Neuronal stem cell (in vitro differentiated cells): ENCODE results near the gene HOXD13.
A peak's percentile ranks its signal among the peaks of the same experiment; 100 is the strongest.

Experiments
- DNase-seq: peaks from one replicate; pipeline ENCODE4 v3.0.0-alpha.2; 2013; ENCODE audit warnings: low spot score
- H2AFZ ChIP-seq: one replicate; pipeline ENCODE4 v1.6.1; 2013; ENCODE audit warnings: mild to moderate bottlenecking, low read length, inconsistent platforms
- H2AK5ac ChIP-seq: 2 replicates; pipeline ENCODE4 v1.6.1; 2013; ENCODE audit warnings: low read depth, mild to moderate bottlenecking, inconsistent platforms, low read length, moderate library complexity, mixed read lengths
- H2BK120ac ChIP-seq: 2 replicates; pipeline ENCODE4 v1.6.1; 2013; ENCODE audit warnings: low read depth, mild to moderate bottlenecking, inconsistent platforms, low read length, moderate library complexity, mixed read lengths
- H2BK12ac ChIP-seq: one replicate; pipeline ENCODE4 v1.6.1; 2013; ENCODE audit warnings: low read length, inconsistent platforms
- H2BK15ac ChIP-seq: 2 replicates; pipeline ENCODE4 v1.6.1; 2013; ENCODE audit warnings: mild to moderate bottlenecking, low read length, inconsistent platforms, mixed read lengths
- H2BK5ac ChIP-seq: one replicate; pipeline ENCODE4 v1.6.1; 2013; ENCODE audit warnings: inconsistent platforms, mild to moderate bottlenecking, low read length, moderate library complexity
- H3K14ac ChIP-seq: one replicate; pipeline ENCODE4 v1.6.1; 2013; ENCODE audit warnings: low read length, inconsistent platforms
- H3K18ac ChIP-seq: 2 replicates; pipeline ENCODE4 v1.6.1; 2013; ENCODE audit warnings: low read length, inconsistent platforms
- H3K23ac ChIP-seq: 2 replicates; pipeline ENCODE4 v1.6.1; 2013; ENCODE audit warnings: low read depth, mild to moderate bottlenecking, mixed read lengths, low read length, inconsistent platforms; ENCODE audit not compliant: poor library complexity
- H3K27ac ChIP-seq: replicated peaks from 3 replicates; pipeline ENCODE4 v1.5.1; 2013; ENCODE audit warnings: low read length, inconsistent platforms
- H3K27me3 ChIP-seq, 3 experiments: 2 replicates each; pipeline ENCODE4 v1.6.1; 2013; ENCODE audit warnings: low read length in 3 of 3, mild to moderate bottlenecking in 2 of 3, inconsistent platforms in 1 of 3, low read depth in 1 of 3, mixed read lengths in 1 of 3, moderate library complexity in 1 of 3; ENCODE audit not compliant: control insufficient read depth in 3 of 3, insufficient read depth in 3 of 3
- H3K36me3 ChIP-seq, 2 donors: replicated peaks in 1 of 2; 2 replicates each; pipeline ENCODE4 v1.6.1; 2013; ENCODE audit warnings: low read length in 2 of 2; ENCODE audit not compliant: control insufficient read depth in 2 of 2, insufficient read depth in 2 of 2
- H3K4ac ChIP-seq: 2 replicates; pipeline ENCODE4 v1.6.1; 2013; ENCODE audit warnings: inconsistent platforms, mild to moderate bottlenecking, low read length, moderate library complexity
- H3K4me1 ChIP-seq, 2 donors: 1 replicate in 1 of 2; 2 replicates in 1 of 2; pipeline ENCODE4 v1.6.1; 2013; ENCODE audit warnings: low read length in 2 of 2, low read depth in 1 of 2; ENCODE audit not compliant: control insufficient read depth in 2 of 2, insufficient read depth in 1 of 2
- H3K4me2 ChIP-seq: one replicate; pipeline ENCODE4 v1.6.1; 2013; ENCODE audit warnings: mild to moderate bottlenecking, low read length, inconsistent platforms; ENCODE audit not compliant: insufficient read depth, poor library complexity, severe bottlenecking
- H3K4me3 ChIP-seq, 2 donors: 2 replicates each; pipeline ENCODE4 v1.5.1; 2013; ENCODE audit warnings: low read length in 2 of 2, mild to moderate bottlenecking in 2 of 2, inconsistent platforms in 1 of 2, moderate library complexity in 1 of 2
- H3K79me1 ChIP-seq: one replicate; pipeline ENCODE4 v1.6.1; 2013; ENCODE audit warnings: low read depth, mild to moderate bottlenecking, inconsistent platforms, low read length, moderate library complexity
- H3K9ac ChIP-seq: one replicate; pipeline ENCODE4 v1.6.1; 2013; ENCODE audit warnings: mild to moderate bottlenecking, low read depth, low read length, inconsistent platforms; ENCODE audit not compliant: poor library complexity
- H3K9me3 ChIP-seq, 2 donors: replicated peaks in 1 of 2; 2 replicates each; pipeline versions ENCODE3 to v1.6.1; 2013; ENCODE audit warnings: low read length in 2 of 2, mild to moderate bottlenecking in 2 of 2, inconsistent platforms in 1 of 2, low read depth in 1 of 2, mixed read lengths in 1 of 2, moderate library complexity in 1 of 2; ENCODE audit not compliant: control insufficient read depth in 2 of 2, insufficient read depth in 1 of 2
- H4K8ac ChIP-seq: one replicate; pipeline ENCODE4 v1.6.1; 2013; ENCODE audit warnings: low read depth, mild to moderate bottlenecking, inconsistent platforms, low read length, moderate library complexity
- H4K91ac ChIP-seq: one replicate; pipeline ENCODE4 v1.6.1; 2013; ENCODE audit warnings: low read length, low read depth, mild to moderate bottlenecking, inconsistent platforms; ENCODE audit not compliant: poor library complexity
- WGBS, 2 donors: extraction: QIAGEN DNeasy Blood & Tissue Kit; methylation state at CpG; one replicate each; pipeline ENCODE4 v1.1.7; 2013; ENCODE audit warnings: missing lambda C conversion rate in 2 of 2, mixed read lengths in 1 of 2; ENCODE audit not compliant: insufficient read length in 2 of 2, insufficient replicate concordance in 1 of 2; ENCODE audit errors: extremely low coverage in 2 of 2; 5-methylcytosine and 5-hydroxymethylcytosine counted together

HOXD13 gene

GRCh38 chr2:176111309-176111663, 18.8 kb downstream of the HOXD13 start:
- Histone ChIP-seq H2BK12ac (no peak overlapping the region), H2BK15ac (no peak overlapping the region), H3K9ac (no peak overlapping the region), H3K23ac (no peak overlapping the region), H4K91ac (no peak overlapping the region), H3K36me3 (no peaks in the 10 kb centered on the region), H3K79me1 (no peaks in the 10 kb centered on the region), H3K27me3 (peaks cover 54 to 98% (median 96%) of the 10 kb centered on the region in 3 experiments), H2BK5ac (no peak overlapping the region), H3K9me3 (peaks cover 0 to 2% of the 10 kb centered on the region in 2 donors), H3K4me2 (no peak overlapping the region), H3K4me1 (peaks cover 0 to 1% of the 10 kb centered on the region in 2 donors), H4K8ac (no peak overlapping the region), H2AK5ac (no peak overlapping the region), H3K27ac (no peak overlapping the region), H3K14ac (no peak overlapping the region), H3K4me3 (no peak overlapping the region), H3K18ac (no peak overlapping the region), H2BK120ac (no peak overlapping the region), H3K4ac (no peak overlapping the region), H2AFZ (no peak overlapping the region)
- WGBS, 2 donors, result no CpG with 5 or more reads among the region's 16 CpGs
- no peak for DNase-seq

- no peaks in the 10 kb centered on the region for H3K79me1 ChIP-seq
- peaks cover 51 to 98% (median 96%) of the 10 kb centered on the region in 3 experiments for H3K27me3 ChIP-seq
- H3K14ac ChIP-seq, result no peak overlapping the region
- DNase-seq, result no peak
- no peak overlapping the region for H2AK5ac ChIP-seq
- H2BK15ac ChIP-seq, result no peak overlapping the region
- H2BK5ac ChIP-seq, result no peak overlapping the region
- no peak overlapping the region for H3K4ac ChIP-seq
- no peak overlapping the region for H3K23ac ChIP-seq
- H3K27ac ChIP-seq, result no peak overlapping the region
- H3K9ac ChIP-seq, result peak overlapping the region; percentile 60
- no peak overlapping the region for H3K4me3 ChIP-seq
- no peak overlapping the region for H4K8ac ChIP-seq
- H3K18ac ChIP-seq, result no peak overlapping the region
- no CpG with 5 or more reads among the region's 29 CpGs for WGBS, 2 donors
- peaks cover 4% of the 10 kb centered on the region in 2 donors for H3K9me3 ChIP-seq
- no peak overlapping the region for H4K91ac ChIP-seq
- no peak overlapping the region for H2AFZ ChIP-seq
- H3K4me2 ChIP-seq, result no peak overlapping the region
- no peak overlapping the region for H2BK120ac ChIP-seq
- H2BK12ac ChIP-seq, result no peak overlapping the region
- peaks cover 0 to 1% of the 10 kb centered on the region in 2 donors for H3K4me1 ChIP-seq
- H3K36me3 ChIP-seq, result no peaks in the 10 kb centered on the region
Observed at GRCh38 chr2:176111846-176112374, 19.4 kb downstream of the HOXD13 start.

- Histone ChIP-seq H3K4ac (no peak overlapping the region), H3K36me3 (no peaks in the 10 kb centered on the region), H2AK5ac (no peak overlapping the region), H2BK5ac (no peak overlapping the region), H2BK120ac (no peak overlapping the region), H3K4me3 (no peak overlapping the region), H2BK12ac (no peak overlapping the region), H3K4me1 (no peaks in the 10 kb centered on the region), H3K27ac (no peak overlapping the region), H2AFZ (no peak overlapping the region), H3K27me3 (peaks cover 49 to 99% (median 97%) of the 10 kb centered on the region in 3 experiments), H4K8ac (no peak overlapping the region), H3K9me3 (peaks cover 5 to 7% of the 10 kb centered on the region in 2 donors), H3K14ac (no peak overlapping the region), H3K18ac (no peak overlapping the region), H3K23ac (no peak overlapping the region), H4K91ac (no peak overlapping the region), H3K9ac (no peak overlapping the region), H3K4me2 (no peak overlapping the region), H3K79me1 (no peaks in the 10 kb centered on the region), H2BK15ac (no peak overlapping the region)
- WGBS, 2 donors, result no CpG with 5 or more reads among the region's 40 CpGs
- no peak for DNase-seq
Observed at GRCh38 chr2:176112375-176113302, 20.1 kb downstream of the HOXD13 start.
